ENCODE results near the gene SLC17A9. TPM values are rescaled to one million over a fixed set of nuclear protein-coding genes. Genes with fewer than 3 reads are reported as not detected.

SLC17A9 gene
- total and polyA plus RNA-seq, 2 of the 8 experiments (the other 6 are each of a cell fraction or from before 2014, with no cell fraction given) = 23.5 to 35.2 TPM

DNA sequence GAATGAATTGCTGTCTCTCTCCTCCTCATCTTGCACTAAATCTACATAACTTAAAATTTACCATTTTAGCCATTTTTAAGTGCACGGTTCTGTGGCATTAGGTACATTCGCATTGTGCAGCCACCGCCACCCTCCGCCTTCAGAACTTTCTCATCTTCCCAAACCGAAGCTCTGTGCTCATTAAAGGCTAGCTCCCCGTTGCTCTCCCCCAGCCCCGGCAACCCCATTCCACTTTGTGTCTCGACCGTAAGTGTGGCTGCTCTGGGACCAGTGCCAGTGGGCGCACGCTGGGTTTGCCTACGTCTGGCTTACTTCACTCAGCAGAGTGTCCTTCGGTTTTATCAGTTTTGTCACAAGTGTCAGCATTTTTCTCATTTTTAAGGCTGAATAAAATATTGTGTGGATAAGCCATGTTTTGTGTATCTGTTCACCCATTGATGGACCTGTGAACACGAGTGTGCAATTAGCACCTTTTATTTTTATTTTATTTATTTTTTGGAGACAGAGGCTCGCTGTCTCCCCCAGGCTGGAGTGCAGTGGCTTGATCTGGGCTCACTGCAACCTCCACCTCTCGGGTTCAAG lies 16.8 kb downstream of the SLC17A9 start:
- WGBS, 2 experiments (ENCODE audit: extremely low coverage in 1 of 2, insufficient coverage in 1 of 2, insufficient read length in 1 of 2, insufficient replicate concordance in 2 of 2, low coverage in 1 of 2, low lambda C conversion rate in 2 of 2, missing lambda C conversion rate in 1 of 2) = 80% methylated on average over 14 of the region's 16 CpGs; no CpG with 5 or more reads in 1 of the 2 experiments
- no peaks in the 10 kb centered on the region for H3K79me2 ChIP-seq (ENCODE audit: control insufficient read depth in 1 of 2, insufficient read depth in 2 of 2, low read length in 2 of 2)
- TF ChIP-seq, protein P1, sequence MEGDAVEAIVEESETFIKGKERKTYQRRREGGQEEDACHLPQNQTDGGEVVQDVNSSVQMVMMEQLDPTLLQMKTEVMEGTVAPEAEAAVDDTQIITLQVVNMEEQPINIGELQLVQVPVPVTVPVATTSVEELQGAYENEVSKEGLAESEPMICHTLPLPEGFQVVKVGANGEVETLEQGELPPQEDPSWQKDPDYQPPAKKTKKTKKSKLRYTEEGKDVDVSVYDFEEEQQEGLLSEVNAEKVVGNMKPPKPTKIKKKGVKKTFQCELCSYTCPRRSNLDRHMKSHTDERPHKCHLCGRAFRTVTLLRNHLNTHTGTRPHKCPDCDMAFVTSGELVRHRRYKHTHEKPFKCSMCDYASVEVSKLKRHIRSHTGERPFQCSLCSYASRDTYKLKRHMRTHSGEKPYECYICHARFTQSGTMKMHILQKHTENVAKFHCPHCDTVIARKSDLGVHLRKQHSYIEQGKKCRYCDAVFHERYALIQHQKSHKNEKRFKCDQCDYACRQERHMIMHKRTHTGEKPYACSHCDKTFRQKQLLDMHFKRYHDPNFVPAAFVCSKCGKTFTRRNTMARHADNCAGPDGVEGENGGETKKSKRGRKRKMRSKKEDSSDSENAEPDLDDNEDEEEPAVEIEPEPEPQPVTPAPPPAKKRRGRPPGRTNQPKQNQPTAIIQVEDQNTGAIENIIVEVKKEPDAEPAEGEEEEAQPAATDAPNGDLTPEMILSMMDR (IDR thresholded peaks at IDR 0.05; ENCODE audit: control extremely low read depth in 1 of 3, insufficient read depth in 1 of 3, low read depth in 1 of 3, low read length in 3 of 3) = no peak
- TF ChIP-seq FOSL1 (IDR thresholded peaks at IDR 0.05; ENCODE audit: insufficient read depth, low read depth, low read length) (no peak), SRF (IDR thresholded peaks at IDR 0.05; ENCODE audit: low read depth, low read length) (no peak), ASH2L (IDR thresholded peaks at IDR 0.05; ENCODE audit: low read length) (no peak), MAFK (IDR thresholded peaks at IDR 0.05; ENCODE audit: low read depth, low read length) (no peak), USF2 (IDR thresholded peaks at IDR 0.05; ENCODE audit: low read length) (no peak), CHD2 (IDR thresholded peaks at IDR 0.05; ENCODE audit: low read length) (no peak)
- TF ChIP-seq, protein P2, sequence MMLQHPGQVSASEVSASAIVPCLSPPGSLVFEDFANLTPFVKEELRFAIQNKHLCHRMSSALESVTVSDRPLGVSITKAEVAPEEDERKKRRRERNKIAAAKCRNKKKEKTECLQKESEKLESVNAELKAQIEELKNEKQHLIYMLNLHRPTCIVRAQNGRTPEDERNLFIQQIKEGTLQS (IDR thresholded peaks at IDR 0.05; ENCODE audit: insufficient read depth, low read depth, low read length) = no peak

More for the DNA sequence above, 16.8 kb downstream of the SLC17A9 start:
- Histone ChIP-seq H3K4me1 (replicated peaks in 1 of 4; ENCODE audit: control insufficient read depth in 3 of 4, insufficient read depth in 4 of 4, low read length in 3 of 4) (peaks cover 0 to 11% (median 6%) of the 10 kb centered on the region in 4 experiments; a peak in 6 of 7 replicates), H3K56ac (replicated peaks; ENCODE audit: insufficient read length, low read depth, low read length) (no peak overlapping the region), H4K8ac (ENCODE audit: extremely low read depth, insufficient read depth, low read length) (no peak overlapping the region), H4K20me1 (replicated peaks in 1 of 2; ENCODE audit: control insufficient read depth in 1 of 2, insufficient read depth in 2 of 2, low read length in 2 of 2) (peaks cover 0 to 9% of the 10 kb centered on the region in 2 experiments), H3K27ac (ENCODE audit: low read depth, low read length) (no peak overlapping the region), H3K14ac (ENCODE audit: insufficient read length) (no peak overlapping the region), H3K23me2 (ENCODE audit: low read depth, low read length) (peaks cover 13% of the 10 kb centered on the region; the same call in 1 of the 2 replicates), H2BK5ac (ENCODE audit: low read depth, low read length) (no peak overlapping the region; the same call in 1 of the 2 replicates), H2AK5ac (ENCODE audit: low read depth, low read length) (no peak overlapping the region), H3K9ac (replicated peaks in 1 of 4; ENCODE audit: extremely low read depth in 1 of 4, low read depth in 3 of 4, low read length in 3 of 4) (no peak overlapping the region), H3K36me3 (ENCODE audit: control insufficient read depth in 2 of 4, insufficient read depth in 4 of 4, low read length in 3 of 4) (no peaks in the 10 kb centered on the region; a peak in 2 of 8 replicates), H2AFZ (ENCODE audit: low read length) (no peak overlapping the region), H4K5ac (ENCODE audit: insufficient read length, low read depth, low read length) (no peak overlapping the region), H4K91ac (replicated peaks; ENCODE audit: insufficient read length, low read length) (no peak overlapping the region), H2BK15ac (ENCODE audit: low read length) (no peak overlapping the region), H3K27me3 (replicated peaks in 1 of 4; ENCODE audit: control insufficient read depth in 3 of 4, extremely low read depth in 1 of 4, insufficient read depth in 3 of 4, low read length in 3 of 4) (peaks cover 8 to 23% (median 19%) of the 10 kb centered on the region in 4 experiments), H2BK12ac (ENCODE audit: low read depth, low read length) (no peak overlapping the region), H2BK120ac (replicated peaks; ENCODE audit: low read depth, low read length) (no peak overlapping the region), H3K9me3 (ENCODE audit: insufficient read depth in 2 of 2, low read depth in 1 of 2, low read length in 1 of 2) (no peaks in the 10 kb centered on the region), H3K18ac (ENCODE audit: extremely low read depth, low read length) (peak overlapping the region; percentile 60; the same call in 1 of the 2 replicates), H3K4ac (replicated peaks; ENCODE audit: insufficient read length, low read depth, low read length) (no peak overlapping the region), H3K4me3 (ENCODE audit: extremely low read depth in 1 of 4, insufficient read depth in 2 of 4, low read depth in 3 of 4, low read length in 4 of 4) (no peak overlapping the region), H3K79me1 (ENCODE audit: low read depth, low read length) (no peaks in the 10 kb centered on the region), H3K23ac (ENCODE audit: insufficient read length) (no peak overlapping the region), H2BK20ac (ENCODE audit: low read length) (no peak overlapping the region), H3K4me2 (ENCODE audit: insufficient read depth in 1 of 2, low read depth in 2 of 2, low read length in 2 of 2) (no peak overlapping the region)
- FAIRE-seq = no peak
- no peak for DNase-seq (ENCODE audit: low read depth in 1 of 2, low spot score in 2 of 2)
- POLR2A ChIA-PET (ENCODE audit: partially characterized antibody) = interaction anchor here (1.0 to 3.4 kb wide), 6 partner anchors 10 to 70 kb away, joined by 3 to 13 read pairs (median 5); partner anchors contain the start of gene BHLHE23
- CTCF ChIA-PET (ENCODE audit: partially characterized antibody) = interaction anchor here (0.8 to 8.1 kb wide), 8 partner anchors 15 to 68 kb away, joined by 3 to 53 read pairs (median 7); partner anchors contain the start of gene BHLHE23

Data from H1 (cell line).